GM08714 (cell line): ENCODE results near the gene LRRC4C.
"Not testable (repeated sequence)": the region's sequence is repeated elsewhere in the genome, so short reads cannot be mapped to it uniquely, and the experiment has no call there.

Source experiments
- H3K4me3 ChIP-seq: fragments of 200-500 bp; sonication (Bioruptor generic); 2 replicates; pipeline ENCODE4 v1.5.1; 2014; ENCODE audit warnings: mild to moderate bottlenecking, low read length, inconsistent platforms
- ZNF274 ChIP-seq: IDR thresholded peaks from 2 replicates; pipeline ENCODE4 v1.6.1; 2012; ENCODE audit warnings: mild to moderate bottlenecking, low read depth, low read length

The LRRC4C gene

GRCh38 chr11:40187295-40187694, 1272.2 kb downstream of the LRRC4C start:
- H3K4me3 ChIP-seq, result no peak overlapping the region
- no peak for TF ChIP-seq ZNF274

GRCh38 chr11:40186437-40187263, 1272.8 kb downstream of the LRRC4C start:
- TF ChIP-seq ZNF274, result no peak
- H3K4me3 ChIP-seq, result no peak overlapping the region

- no peak overlapping the region for H3K4me3 ChIP-seq
- TF ChIP-seq ZNF274, result no peak
Measured at GRCh38 chr11:40185793-40186192, 1273.7 kb downstream of the LRRC4C start.

- peak overlapping the region; percentile 56; the same call in 1 of the 2 replicates for H3K4me3 ChIP-seq
- TF ChIP-seq ZNF274, result no peak
Measured at GRCh38 chr11:40183073-40184064, 1276.1 kb downstream of the LRRC4C start.

- no peak for TF ChIP-seq ZNF274
- H3K4me3 ChIP-seq, result no peak overlapping the region
Measured at GRCh38 chr11:40179541-40179940, 1279.9 kb downstream of the LRRC4C start.

- no peak for TF ChIP-seq ZNF274
- H3K4me3 ChIP-seq, result no peak overlapping the region
Measured at GRCh38 chr11:40178470-40178869, 1281.0 kb downstream of the LRRC4C start.

- no peak for TF ChIP-seq ZNF274
- H3K4me3 ChIP-seq, result no peak overlapping the region
Measured at GRCh38 chr11:40175980-40176379, 1283.5 kb downstream of the LRRC4C start.

- TF ChIP-seq ZNF274, result no peak
- no peak overlapping the region for H3K4me3 ChIP-seq
Measured at GRCh38 chr11:40170078-40170477, 1289.4 kb downstream of the LRRC4C start.

GRCh38 chr11:40168414-40168813, 1291.0 kb downstream of the LRRC4C start:
- no peak overlapping the region for H3K4me3 ChIP-seq
- TF ChIP-seq ZNF274, result no peak

- H3K4me3 ChIP-seq, result not testable (repeated sequence)
Measured at GRCh38 chr11:40167805-40168204, 1291.6 kb downstream of the LRRC4C start.

- H3K4me3 ChIP-seq, result no peak overlapping the region
- TF ChIP-seq ZNF274, result no peak
Measured at GRCh38 chr11:40166892-40167291, 1292.6 kb downstream of the LRRC4C start.

- no peak overlapping the region for H3K4me3 ChIP-seq
- TF ChIP-seq ZNF274, result no peak
Measured at GRCh38 chr11:40162901-40163883, 1296.3 kb downstream of the LRRC4C start.

GRCh38 chr11:40161854-40162410, 1297.5 kb downstream of the LRRC4C start:
- H3K4me3 ChIP-seq, result no peak overlapping the region
- no peak for TF ChIP-seq ZNF274
